Measurements from ENCODE around the gene NAXD.
"Not testable (repeated sequence)": the region's sequence is repeated elsewhere in the genome, so short reads cannot be mapped to it uniquely, and the experiment has no call there.

Gene NAXD

GRCh38 chr13:110627761-110628476 is 12.6 kb downstream of the NAXD start:
- DNase-seq (ENCODE audit: low read depth in 3 of 3, low spot score in 1 of 3), result no peak

- DNase-seq (ENCODE audit: low read depth in 3 of 3, low spot score in 1 of 3), result no peak
Measured at GRCh38 chr13:110628477-110628793, 13.1 kb downstream of the NAXD start.

GRCh38 chr13:110628952-110629701 is 13.8 kb downstream of the NAXD start:
- DNase-seq (ENCODE audit: low read depth in 3 of 3, low spot score in 1 of 3), result no peak

GRCh38 chr13:110629735-110630134 is 14.4 kb downstream of the NAXD start:
- DNase-seq (ENCODE audit: low read depth in 3 of 3, low spot score in 1 of 3), result no peak

GRCh38 chr13:110630566-110631119 is 15.3 kb downstream of the NAXD start:
- DNase-seq (ENCODE audit: low read depth in 3 of 3, low spot score in 1 of 3), result no peak

- not testable (repeated sequence) for DNase-seq (ENCODE audit: low read depth in 3 of 3, low spot score in 1 of 3)
Measured at GRCh38 chr13:110632255-110632654, 16.9 kb downstream of the NAXD start.

- no peak for DNase-seq (ENCODE audit: low read depth in 3 of 3, low spot score in 1 of 3)
Measured at GRCh38 chr13:110633776-110634175, 18.4 kb downstream of the NAXD start.

- no peak for DNase-seq (ENCODE audit: low read depth in 3 of 3, low spot score in 1 of 3)
Measured at GRCh38 chr13:110634558-110634957, 19.2 kb downstream of the NAXD start.

- DNase-seq (ENCODE audit: low read depth in 3 of 3, low spot score in 1 of 3), result no peak
Measured at GRCh38 chr13:110635405-110636002, 20.2 kb downstream of the NAXD start.

GRCh38 chr13:110636053-110636475 is 20.7 kb downstream of the NAXD start:
- DNase-seq (ENCODE audit: low read depth in 3 of 3, low spot score in 1 of 3), result no peak

- DNase-seq (ENCODE audit: low read depth in 3 of 3, low spot score in 1 of 3), result no peak
Measured at GRCh38 chr13:110636701-110637201, 21.4 kb downstream of the NAXD start.

GRCh38 chr13:110637275-110637674 is 21.9 kb downstream of the NAXD start:
- no peak for DNase-seq (ENCODE audit: low read depth in 3 of 3, low spot score in 1 of 3)

- DNase-seq (ENCODE audit: low read depth in 3 of 3, low spot score in 1 of 3), result no peak
Measured at GRCh38 chr13:110637747-110638146, 22.4 kb downstream of the NAXD start.

- no peak for DNase-seq (ENCODE audit: low read depth in 3 of 3, low spot score in 1 of 3)
Measured at GRCh38 chr13:110638257-110638656, 22.9 kb downstream of the NAXD start.

GRCh38 chr13:110638814-110639806 is 23.8 kb downstream of the NAXD start:
- no peak for DNase-seq (ENCODE audit: low read depth in 3 of 3, low spot score in 1 of 3)

- DNase-seq (ENCODE audit: low read depth in 3 of 3, low spot score in 1 of 3), result no peak
Measured at GRCh38 chr13:110639935-110640334, 24.6 kb downstream of the NAXD start.

- DNase-seq (ENCODE audit: low read depth in 3 of 3, low spot score in 1 of 3), result no peak
Measured at GRCh38 chr13:110640591-110641029, 25.3 kb downstream of the NAXD start.

- no peak for DNase-seq (ENCODE audit: low read depth in 3 of 3, low spot score in 1 of 3)
Measured at GRCh38 chr13:110641055-110642015, 26.0 kb downstream of the NAXD start.

GRCh38 chr13:110642291-110642981 is 27.1 kb downstream of the NAXD start:
- no peak for DNase-seq (ENCODE audit: low read depth in 3 of 3, low spot score in 1 of 3)

Measured in stimulated activated CD4-positive, alpha-beta T cell treated with anti-CD3 and anti-CD28 coated beads, TNF-alpha, amount 100 ng/mL, for 1 hour (primary cell).